NCI-H1436 (cell line): ENCODE results near the gene UBE2E1.
"Not testable (repeated sequence)": the region's sequence is repeated elsewhere in the genome, so short reads cannot be mapped to it uniquely, and the experiment has no call there.

Experiments used
- DNase-seq: peaks from one replicate; lab custom pipeline; 2025; lab: John Stamatoyannopoulos, UW

UBE2E1 gene

DNA sequence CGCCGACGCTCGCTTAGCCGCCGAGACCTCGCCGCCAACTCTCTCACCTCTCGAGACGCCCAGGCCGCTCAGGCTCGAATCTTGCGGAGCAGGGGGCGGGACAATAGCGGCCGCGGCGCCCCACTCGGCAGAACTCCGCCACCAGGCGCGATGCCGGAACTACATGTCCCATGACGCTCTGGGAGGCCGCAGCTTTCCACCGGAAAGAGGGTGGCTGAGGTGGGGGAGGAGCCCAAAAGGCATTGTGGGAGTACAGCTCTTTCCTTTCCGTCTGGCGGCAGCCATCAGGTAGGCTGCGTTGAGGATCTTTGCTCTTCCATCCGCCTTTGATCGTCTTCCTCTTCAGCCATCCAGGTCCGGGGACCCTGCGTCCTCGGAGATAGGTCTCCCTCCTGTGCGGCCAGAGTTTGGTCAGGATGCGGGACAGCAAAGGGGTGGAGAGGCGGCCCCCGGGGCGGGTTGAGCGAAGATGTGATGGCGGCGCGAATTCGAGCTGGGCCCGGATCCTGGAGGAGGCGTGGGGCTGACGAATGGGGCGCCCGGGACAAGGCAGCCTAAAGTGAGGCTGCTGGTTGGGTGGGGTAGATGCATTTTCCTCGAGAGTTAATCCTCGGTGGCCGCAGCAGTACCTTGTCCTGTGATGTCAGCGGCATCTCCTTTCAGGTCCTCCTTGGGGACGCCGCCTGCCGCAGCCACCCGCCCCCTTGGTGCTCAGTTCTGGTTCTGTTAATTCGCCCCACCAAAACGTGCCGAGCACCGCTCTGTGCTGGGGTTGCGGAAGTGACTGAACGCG, 111.3 kb downstream of the UBE2E1 start, which contains the start of the genes NKIRAS1 and RPL15:
Gene NKIRAS1 (minus strand): TSS at position 105 of the 793 bp plus-strand sequence. CDS start 6,086 bp downstream, outside the sequence.
Gene RPL15 (plus strand): TSS at position 247 of the 793 bp plus-strand sequence. CDS start 728 bp downstream, outside the sequence.
- peak; percentile 87 for DNase-seq

DNA sequence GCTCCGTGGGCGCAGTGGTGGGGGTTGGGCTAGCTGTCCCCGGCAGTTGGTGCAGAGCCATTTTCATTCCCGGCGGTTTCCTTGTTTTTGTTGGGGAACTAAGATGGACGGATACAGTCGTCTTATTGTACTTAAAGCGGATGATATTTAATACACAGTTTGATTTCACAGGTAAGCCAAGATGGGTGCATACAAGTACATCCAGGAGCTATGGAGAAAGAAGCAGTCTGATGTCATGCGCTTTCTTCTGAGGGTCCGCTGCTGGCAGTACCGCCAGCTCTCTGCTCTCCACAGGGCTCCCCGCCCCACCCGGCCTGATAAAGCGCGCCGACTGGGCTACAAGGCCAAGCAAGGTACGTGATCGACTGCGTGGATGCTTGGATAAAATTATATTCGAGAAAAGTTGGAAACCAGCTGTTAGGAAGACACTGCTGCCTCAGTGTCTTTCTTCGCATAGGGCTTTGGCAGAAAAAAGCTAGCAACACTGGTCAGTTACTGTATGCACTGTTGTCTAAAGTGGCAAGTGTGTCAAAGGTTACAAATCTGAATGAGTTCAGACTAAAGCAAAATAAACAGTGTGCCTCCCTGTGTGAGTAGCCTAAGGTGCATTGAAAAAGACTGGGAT, 112.0 kb downstream of the UBE2E1 start:
- DNase-seq, result not testable (repeated sequence)

GRCh38 chr3:23918331-23918730, 112.6 kb downstream of the UBE2E1 start:
- DNase-seq, result not testable (repeated sequence)

- no peak for DNase-seq
Measured at GRCh38 chr3:23919628-23920027, 113.9 kb downstream of the UBE2E1 start.

DNA sequence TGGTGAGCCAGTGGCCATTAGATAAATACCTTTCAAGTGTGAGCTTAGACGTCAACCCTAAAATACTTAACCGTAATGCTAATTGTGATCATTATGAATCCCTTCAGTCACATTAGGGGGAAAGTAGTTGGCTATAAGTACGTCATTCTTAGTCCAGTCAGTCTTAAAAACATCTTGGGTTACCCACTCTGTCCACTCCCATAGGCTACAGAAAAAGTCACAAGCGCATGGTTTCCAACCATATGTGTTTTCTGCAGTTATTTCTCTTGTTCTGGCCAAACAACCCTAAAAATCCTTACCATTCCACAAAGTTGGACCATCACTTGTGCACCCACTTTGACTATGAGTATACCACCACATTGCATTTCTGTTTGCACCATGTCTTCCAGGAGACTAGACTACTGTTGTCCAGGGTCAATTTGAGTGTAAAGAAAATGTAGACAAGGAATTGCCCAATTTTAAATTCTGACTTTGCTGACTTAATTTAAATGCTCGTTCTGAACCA, 114.4 kb downstream of the UBE2E1 start:
- DNase-seq, result no peak

- no peak for DNase-seq
Measured at GRCh38 chr3:23921052-23921511, 115.3 kb downstream of the UBE2E1 start.

DNA sequence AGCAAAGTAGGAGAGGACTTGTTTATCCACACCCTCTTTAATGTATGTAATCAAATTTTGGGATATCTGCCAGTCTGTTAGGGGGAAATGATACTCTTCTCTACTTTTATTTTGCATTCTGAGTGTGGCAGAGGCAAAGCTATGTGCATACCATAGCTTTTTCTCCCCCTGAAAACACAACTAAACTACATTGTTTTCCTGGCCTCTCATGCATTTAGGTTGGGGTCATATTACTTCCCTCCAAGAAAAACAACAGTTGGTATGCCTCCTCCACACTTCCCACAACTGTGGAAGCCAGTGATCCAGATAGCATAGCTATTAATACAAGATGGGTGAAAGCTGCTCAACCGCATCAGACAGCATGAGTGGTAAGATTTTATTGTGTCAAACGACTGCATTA, 118.0 kb downstream of the UBE2E1 start:
- DNase-seq, result no peak

- DNase-seq, result no peak
Measured at GRCh38 chr3:23926246-23926645, 120.5 kb downstream of the UBE2E1 start.

GRCh38 chr3:23926736-23927135, 121.0 kb downstream of the UBE2E1 start:
- DNase-seq, result no peak

GRCh38 chr3:23928524-23928923, 122.8 kb downstream of the UBE2E1 start:
- DNase-seq, result no peak

DNA sequence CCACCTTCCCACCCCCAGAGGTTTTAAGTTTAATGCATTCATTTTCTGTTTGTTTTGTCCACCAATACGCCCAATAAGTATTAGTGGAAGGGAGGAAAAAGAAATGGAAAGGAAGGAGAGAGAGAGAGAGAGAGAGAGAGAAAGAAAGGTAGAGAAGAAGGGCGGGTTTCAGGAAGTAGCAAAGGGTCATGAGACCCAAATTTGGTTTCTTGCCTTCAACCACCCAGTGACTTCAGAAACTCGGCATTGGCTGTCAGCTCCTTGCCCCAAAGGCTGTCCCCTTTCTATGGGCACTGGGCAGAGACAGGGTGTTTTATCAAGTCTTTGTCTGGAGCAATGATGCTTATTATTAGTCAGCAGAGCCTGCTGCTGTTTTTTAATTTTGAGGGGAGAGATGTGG, 125.8 kb downstream of the UBE2E1 start:
- no peak for DNase-seq

DNA sequence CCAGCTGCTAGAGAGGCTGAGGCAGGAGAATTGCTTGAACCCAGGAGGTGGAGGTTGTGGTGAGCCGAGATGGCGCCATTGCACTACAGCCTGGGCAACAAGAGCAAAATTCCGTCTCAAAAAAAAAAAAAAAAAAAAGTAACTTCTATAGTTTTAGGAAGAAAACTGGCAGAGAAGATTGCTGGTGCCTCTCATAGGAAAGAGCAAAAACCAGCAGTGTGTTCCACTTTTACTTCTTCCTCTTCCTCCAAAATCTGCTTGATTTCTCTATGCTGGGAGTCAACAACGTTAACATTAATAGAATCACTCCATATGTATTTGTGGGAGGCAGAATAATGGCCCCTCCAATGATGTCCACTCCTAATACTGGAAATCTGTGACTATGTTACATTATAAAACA, 126.8 kb downstream of the UBE2E1 start:
- no peak for DNase-seq

GRCh38 chr3:23934253-23934652, 128.5 kb downstream of the UBE2E1 start:
- no peak for DNase-seq

DNA sequence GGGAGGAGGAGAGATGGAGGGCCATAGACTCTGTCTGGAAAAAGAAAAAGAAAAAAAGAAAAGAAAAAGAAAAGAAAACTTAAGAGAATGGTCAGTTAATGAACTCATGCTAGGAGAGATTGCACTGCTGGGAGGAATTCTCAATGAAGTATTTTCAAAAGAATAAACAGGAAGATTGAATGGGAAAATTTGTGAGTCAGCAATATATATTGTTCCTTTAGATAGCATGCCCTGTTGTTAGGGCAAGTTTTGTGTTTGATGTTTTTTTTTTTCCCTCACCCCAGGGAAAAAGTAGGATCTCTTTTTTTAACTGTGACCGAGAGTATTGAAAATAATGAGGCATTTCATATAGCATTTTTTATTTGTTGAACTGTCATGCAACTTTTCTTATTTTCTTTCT, 131.5 kb downstream of the UBE2E1 start:
- DNase-seq, result no peak

DNA sequence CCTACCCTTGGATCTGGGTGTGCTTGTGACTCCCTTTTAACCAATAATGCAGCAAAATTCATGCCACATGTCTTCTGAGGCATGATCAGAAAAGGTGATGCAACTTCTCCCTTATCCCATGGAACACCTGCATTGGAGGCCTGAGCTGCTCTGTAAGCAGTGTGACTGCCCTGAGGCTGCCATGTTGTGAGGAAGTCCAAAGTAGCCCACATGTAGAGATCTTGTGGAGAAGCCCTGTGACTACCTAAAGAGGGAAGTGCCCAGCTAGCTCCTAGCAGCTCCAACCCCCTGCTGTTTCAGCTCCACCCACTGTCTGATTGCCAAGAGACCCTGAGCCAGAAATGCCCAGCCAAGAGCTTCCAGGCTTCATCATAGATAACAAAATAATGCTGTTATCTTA, 132.9 kb downstream of the UBE2E1 start:
- DNase-seq, result no peak

- no peak for DNase-seq
Measured at GRCh38 chr3:23940775-23941174, 135.0 kb downstream of the UBE2E1 start.
